Activated CD4-positive, alpha-beta T cell treated with anti-CD3 and anti-CD28 coated beads, Interleukin-2, amount 50 U/mL, for 4 hours (primary cell): ENCODE results near the gene FARS2.

Experiments
- DNase-seq, 2 experiments: peaks; one replicate each; pipeline ENCODE4 v3.0.0-alpha.2; 2020

FARS2 gene

DNA sequence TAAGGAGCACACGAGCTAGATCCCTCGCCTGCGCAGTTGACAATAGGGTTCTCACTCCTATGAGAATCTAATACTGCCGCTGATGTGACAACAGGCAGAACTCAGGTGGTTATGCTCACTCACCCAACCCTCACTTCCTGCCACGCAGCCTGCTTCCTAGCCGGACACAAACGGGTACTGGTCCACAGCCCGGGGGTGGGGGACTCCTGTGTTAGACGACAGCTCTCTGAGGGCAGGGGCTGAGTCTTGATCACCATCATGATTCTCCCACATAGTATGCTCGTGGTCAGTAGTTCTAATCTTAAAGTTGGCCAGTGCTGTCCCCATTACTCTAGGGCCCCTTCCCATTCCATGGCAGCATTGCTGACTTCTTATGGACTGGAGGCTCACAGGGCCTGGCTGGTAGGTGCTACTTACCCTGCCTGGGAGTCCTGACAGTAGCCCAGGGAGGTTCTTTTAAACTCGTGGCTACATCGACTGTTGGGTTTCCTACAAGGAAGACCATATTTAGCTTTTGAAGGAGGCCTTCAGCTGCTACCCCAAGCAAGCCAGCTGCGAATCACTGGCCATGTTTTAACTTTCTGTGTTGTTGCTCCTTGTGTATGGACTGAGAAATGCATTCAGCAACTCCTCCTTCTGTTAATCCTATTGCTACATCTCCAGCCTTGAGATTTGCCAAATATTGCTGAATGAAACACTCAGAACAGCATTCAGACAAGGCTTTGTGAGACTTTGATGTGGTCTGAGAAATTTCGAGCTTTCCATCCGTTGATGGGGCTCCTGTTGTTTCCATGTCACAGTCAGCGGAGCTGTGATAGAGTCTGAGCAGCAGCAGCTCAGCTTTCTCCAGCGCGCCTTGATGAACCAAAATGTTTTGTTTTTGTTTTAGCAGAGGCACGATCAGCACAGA, 445.1 kb downstream of the FARS2 start:
- DNase-seq: no peak

DNA sequence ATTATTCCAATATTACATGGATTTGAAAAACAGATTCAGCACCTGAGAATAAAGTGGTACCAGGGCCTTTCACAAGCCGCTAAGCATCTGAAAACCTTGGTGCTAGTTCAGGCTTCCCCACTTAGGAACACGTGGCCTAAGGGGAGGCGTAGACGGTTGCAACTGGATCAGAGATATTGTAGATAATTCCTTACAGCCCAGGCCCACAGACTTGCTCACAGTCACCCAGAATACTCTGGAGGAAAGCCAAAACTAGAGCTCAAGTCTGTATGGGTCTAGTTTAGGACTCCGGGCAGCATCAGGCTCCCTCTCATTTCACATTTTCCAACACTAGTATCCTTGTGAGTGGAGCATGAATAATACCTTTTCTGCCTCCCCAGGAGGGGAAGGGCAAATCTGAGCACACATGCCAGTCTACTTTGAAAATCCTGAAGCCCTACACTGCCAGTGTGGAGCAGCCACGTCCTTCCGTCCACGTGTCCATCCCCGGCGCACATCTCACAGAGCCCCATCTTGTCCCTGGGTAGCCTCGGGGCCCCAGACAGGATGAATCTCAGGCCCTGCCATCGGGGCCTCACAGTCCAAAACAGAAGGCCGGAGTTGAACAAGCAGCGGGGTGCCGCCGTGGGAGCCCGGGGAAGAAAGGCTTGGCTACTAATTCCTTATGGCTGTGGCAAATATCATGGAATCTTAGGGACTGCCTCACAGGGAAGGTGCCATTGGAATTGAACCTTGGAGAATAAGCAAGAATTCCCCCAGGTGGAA, 446.1 kb downstream of the FARS2 start:
- DNase-seq: no peak

DNA sequence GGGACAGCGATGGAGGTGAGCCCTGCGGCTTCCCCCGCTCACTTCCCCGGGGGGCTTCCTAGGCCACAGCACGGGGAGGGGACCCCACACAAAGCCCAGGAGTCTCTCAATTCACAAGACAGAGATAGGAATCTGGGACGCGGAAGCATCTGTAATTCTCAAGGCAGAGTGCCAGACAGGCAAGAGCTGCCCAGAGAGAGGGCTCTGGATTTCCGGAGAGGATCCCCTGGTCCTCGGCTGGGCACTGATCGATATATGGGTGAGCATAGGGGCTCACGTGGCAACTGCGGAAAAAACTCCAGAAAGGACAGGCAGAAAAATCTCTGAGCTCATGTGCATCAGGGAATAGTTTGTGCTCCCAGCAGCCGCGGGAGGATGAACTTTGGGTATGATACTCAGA, 449.2 kb downstream of the FARS2 start:
- no peak for DNase-seq

DNA sequence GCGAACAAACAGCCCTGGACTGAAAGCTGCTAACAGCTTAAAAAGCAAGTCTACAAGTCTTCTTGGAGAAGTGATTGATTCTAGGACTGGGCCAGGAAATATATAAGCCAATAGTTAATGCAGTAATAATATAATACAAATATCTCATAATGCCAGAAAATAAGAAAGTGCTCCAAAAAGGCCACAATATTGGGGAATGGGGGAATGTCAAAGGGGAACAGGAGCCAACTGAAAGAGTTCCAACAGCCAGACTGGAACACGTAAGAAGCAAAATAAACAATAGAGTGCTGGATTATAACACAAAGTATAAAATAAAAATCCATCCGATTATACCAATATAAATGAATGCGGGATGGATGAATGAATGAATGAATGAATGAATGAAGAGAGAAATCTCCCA, 449.6 kb downstream of the FARS2 start:
- DNase-seq: no peak

DNA sequence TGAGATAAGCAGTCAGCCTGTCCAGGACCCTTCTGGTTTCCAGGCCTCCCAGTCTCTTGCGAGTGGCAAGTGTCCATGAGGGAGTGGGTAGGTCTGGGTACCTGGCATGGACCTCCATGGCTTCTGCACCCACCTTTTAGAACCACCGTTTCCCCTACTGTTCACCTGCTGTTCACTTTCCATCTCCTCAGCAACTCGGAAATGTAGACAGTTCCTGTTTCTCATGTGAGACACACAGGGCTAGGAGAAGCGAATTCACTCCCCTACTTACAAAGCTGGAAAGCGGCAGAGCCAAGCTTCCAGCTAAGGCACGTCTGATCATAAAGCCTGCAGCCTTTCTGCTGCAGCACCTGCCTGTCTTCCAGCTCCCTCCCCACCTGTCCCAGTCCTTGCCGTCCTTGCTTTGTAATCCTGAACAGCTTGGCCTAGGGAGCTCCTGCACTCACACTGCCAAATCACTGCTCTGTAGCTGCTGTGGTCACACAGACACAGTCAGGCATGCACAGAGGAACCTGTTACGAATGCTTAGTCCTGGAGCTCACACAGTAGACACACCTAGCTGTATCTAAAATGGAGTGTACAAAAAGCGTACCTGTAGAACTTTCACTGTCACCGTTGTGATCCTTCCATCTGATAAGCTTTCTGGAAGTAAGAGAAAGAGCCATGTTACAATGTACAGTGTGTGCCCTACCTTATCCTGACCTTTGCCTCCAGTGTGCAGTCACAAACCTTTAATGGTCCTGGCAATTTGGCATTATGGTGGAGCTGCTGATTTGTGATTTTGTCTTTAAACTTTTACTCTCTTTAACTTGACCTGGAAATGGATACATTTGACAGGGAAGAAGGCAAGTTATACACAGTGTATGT, 451.3 kb downstream of the FARS2 start:
- no peak for DNase-seq

DNA sequence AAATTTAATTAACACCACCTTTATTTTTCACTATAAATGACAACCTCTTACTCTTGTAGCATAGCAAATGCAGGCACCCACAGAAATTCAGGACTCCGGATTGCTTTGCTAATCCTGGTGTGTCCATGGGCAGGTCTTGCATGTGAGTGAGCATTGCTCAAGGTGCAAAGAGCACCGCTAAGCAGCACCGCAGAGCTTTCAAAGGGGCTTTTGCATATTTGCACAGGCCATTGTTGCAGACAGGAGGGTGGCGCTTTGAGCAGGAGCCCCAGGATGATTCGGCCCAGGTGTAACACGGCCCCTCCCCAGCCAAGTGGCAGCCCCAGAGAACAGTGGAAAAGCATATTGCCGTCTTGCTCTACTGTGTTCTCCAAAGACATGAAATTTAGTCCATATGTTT, 452.2 kb downstream of the FARS2 start:
- no peak for DNase-seq

DNA sequence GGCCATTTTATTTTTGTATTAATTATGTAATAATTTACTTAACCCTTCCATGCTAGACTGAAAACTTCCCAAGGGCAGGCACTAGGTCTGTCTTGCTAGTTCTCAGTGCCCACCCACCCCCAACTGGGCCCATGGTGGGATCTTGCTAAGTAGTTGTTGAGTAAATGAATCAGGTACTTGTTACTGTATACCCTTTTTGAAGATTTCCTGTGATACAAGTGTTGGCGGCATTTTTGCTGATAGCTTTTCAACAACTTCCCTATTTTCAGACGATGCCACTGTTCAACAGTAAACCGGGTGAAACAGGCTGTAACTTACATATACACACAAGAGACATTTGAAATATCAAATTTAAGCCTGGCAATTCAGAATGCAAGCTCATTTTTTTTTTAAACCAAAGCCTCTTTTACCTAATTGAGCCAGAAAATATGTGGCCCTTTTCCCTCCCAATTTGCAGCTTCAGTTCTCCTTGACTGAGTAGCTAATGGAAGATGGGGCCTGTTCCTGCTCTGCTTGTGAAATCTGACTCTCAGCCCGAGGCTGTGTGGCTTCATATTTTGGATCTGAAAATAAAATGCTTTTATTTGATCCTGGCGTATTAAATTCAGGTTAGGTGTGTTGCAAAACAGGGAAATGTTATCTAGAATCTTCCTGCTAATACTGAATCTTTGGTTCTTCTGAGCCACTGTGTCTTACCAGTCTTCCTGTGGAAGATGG, 457.1 kb downstream of the FARS2 start:
- DNase-seq: no peak

DNA sequence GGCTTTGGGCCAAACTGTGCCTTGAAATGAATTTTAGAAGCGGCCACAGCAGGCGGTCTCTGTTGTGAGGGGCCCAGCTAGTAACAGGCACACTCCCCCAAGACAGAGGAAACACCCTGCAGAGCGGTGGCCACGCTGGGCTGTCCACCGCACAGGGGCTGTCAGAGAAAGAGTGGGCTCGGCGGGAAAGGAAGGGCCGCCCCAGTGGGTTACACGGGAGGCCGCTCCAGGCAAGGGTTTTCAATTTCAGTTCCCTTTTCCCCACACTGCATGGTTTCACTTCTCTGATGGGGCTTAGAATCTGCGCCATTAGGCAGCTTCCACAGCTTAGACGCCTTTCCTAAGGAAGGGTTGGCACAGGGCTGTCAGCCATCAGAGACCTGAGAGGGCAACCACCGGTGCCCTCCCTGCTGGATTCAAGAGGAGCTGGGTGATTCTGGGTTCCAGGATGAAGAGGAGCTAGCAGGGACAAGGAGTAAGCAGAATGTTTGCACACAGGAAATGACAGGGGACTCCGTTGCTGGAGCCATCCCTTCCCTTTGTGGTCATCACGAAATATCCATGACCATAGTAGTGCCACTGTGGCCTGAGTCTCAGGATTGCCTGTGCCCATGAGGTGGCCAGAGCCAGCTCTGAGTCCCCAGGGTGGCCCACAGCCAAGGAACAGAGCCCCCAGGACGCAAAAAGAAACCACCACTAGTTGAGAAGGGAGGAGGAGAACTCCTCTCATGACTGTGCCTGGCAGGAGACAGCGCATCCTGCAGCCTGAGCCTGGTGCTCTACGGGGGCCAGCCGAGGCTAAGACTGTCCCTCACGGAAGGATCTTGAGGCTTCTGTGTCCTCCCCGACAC, 462.8 kb downstream of the FARS2 start:
- no peak for DNase-seq

DNA sequence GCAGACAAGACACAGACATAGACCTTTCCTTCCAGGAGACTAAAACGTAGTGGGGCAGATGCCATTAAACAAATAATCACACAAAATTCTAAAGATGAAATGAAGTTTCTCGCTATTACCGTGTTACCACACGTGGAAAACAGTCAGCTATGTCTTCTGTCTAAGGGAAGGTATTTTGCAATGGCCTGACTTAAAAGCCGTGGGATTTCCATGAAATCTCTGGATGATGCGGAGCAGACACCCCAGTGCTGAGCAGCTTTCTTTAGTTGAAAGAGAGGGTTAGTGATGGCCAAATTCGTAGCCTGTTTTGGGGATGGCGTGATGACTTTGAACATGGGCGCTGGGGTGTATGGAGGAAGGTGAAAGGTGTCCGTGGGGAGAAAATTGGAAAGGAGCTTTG, 463.6 kb downstream of the FARS2 start:
- no peak for DNase-seq

DNA sequence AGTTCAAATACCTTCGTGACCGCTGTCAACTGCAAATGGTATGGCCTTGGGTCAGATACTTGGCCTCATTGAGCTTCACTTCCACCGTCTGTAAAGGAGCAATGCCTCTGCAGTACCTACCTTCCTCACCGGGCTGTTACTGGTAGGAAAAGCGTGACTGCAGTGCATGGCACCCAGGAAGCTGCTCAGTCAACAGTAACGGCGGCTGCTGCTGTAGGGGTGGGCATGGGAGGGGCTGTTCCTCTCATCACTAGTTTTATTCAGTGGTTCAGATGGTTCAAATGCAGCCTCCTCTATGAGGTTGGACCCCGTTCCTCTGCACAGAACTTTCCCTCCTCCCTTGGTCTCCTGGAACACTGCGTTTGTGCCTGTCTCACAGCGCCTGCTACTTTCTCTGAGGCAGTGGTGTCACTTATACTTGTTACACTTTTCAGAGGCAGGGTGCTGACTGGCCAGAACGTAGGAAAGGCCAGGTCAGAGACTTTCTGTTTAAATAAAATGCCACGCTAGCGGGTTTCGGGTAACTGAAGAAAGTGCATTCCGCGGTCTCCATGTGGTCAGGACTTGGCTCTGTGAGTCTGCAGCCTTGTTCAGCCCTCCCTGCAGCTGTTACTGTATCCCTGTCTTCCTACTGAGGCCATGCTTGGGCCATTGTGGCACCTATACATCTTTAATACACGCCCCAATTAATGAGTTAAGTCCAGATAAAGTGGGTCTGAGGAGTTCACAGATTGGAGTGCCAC, 465.8 kb downstream of the FARS2 start:
- DNase-seq: no peak

DNA sequence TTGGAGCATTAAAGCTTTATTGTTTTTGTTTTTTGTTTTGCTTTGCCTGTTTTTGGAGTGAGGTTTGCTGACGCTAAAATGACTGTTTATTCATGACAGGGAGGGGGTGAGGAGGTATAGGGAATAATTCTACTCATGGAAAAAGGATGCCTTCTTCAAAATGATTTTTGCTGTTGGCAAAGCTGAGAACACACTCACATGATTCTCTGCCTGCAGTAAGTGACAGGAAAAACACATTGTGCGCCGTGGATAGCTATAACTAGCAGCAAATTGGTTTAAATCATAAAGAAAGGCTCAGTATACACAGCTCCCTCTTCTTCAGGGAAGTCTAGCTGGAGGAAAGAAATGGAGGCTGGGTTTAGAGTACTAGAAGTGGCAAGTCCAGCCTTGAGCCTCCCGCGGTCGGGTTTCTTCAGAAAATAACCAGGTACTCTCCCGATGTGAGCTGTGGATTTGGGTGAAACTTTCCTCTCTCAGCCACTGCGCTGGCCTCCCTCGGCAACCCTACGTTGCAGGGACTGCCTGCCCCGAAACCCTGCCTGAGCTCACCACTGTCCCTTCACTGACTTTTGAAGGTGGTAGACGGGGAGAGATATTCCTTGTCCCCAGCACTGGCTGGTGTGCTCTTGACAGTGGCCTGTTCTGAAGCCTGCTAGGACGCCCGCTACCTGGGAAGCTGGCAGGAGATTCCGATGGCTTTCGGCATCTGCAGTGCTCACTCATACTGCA, 467.2 kb downstream of the FARS2 start:
- no peak for DNase-seq

DNA sequence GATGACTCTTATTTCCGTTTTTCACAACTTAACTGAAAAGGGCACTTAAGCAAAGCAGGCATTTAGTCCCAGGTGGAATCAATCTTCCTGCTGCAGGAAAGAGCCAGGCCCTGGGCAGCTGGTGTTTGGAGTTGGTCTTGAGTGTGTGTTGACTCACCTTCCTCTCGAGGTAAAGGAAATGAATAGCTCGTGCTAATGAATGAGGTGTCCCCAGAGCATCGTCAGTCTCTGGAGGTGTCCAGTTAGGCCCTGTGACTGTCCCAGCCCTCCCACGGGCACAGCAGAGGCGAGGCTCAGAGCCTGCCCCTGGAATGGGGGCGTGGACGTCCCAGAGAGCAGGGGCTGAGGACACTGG, 467.7 kb downstream of the FARS2 start:
- DNase-seq: no peak

DNA sequence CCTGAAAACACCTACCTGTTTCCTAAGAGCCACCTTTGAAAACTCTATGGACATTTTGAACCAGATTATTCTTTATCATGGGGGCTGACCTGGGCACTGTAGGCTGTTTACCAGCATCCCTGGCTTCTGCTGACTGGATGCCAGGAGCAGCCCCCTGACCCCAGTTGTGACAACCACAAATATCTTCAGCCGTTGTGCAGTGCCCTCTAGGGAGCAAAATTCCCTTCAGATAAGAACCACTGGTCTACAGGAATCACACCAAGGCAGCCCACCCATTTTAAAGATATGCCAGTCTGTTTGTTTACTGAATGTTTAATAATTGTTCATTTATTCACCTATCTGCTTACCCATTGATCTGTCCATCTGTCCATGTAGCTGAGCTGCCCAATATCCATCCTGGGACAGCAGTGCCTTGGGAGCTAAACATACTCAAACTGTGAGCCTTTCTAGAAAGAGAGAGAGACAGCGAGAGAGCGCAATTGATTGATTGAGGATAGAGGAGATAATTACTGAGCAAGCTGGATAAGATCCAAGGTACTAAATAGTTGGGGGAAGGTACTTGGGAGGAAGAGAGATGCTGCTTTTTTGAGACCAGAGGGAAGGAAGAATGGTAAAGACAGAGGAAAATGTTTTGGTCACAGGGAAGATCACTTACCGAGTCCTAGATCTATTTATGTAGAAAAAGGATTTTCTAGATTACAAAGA, 468.7 kb downstream of the FARS2 start:
- DNase-seq: no peak

DNA sequence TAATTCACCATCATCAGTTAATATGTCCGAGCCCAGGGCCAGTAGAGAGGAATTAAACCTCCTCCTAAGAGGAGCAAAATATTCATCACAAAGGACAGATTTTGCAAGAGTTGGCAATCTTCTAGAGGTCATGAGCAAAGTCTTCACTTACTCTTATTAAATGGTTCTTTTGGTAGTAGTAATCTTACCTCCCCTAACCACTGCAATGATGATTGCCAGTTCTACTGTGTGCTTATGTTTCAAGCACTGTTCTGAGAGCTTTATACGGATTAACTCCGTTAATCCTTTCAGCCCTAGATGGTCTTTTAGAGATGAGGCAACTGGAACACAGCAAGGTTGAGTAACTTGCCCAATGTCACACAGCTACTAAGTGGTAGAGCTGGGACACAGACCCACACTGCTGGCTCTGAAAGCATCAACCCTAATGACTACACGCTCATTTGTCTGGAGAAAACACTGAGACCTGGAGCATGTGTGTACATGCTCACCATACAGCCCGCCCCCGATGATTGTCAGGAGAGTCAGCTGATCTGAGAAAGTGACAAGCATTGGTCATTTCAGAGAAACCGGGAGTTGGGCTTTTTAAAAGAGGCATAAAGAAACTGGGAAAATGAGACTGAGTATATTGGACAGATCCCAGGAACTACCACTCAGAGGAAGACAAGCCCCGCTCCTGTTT, 469.4 kb downstream of the FARS2 start:
- DNase-seq: no peak

DNA sequence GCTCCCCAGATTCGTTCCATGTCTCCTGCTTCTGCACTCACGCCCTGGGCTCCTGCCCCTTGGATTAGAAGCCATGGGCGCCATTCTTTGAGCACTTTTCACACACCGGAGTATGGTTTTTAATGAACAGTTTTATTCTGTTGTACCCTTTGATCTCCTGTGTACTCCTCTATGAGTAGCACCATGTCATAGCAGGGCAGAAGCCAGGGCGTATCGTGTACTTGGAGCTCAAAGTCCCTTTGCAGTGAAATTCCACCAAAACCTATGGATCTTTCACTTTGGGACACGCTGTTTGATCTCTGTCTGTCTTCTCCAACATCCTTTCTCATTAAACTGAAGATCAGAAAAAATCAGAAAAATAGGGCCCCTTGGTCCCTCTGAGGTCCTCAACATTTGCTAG, 470.1 kb downstream of the FARS2 start:
- DNase-seq: no peak

DNA sequence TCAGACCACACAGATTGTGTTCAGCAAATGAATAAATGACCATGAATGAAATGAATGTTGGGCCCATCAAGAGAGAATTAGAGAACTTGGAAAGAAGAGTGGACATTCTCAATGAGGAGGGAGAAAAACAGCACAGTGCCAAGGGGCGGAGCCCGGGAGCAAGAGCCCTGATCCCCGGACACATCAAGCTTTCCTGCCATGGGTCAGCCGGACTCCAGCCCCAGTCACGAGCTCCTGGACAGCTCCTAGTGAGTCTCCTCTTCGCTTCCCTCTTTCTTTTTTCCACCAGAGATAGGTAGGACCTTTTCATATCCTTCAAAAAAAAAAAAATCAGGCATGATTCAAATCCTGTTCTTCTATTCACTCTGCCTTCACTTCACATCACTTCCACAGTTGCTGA, 471.2 kb downstream of the FARS2 start:
- DNase-seq: no peak

DNA sequence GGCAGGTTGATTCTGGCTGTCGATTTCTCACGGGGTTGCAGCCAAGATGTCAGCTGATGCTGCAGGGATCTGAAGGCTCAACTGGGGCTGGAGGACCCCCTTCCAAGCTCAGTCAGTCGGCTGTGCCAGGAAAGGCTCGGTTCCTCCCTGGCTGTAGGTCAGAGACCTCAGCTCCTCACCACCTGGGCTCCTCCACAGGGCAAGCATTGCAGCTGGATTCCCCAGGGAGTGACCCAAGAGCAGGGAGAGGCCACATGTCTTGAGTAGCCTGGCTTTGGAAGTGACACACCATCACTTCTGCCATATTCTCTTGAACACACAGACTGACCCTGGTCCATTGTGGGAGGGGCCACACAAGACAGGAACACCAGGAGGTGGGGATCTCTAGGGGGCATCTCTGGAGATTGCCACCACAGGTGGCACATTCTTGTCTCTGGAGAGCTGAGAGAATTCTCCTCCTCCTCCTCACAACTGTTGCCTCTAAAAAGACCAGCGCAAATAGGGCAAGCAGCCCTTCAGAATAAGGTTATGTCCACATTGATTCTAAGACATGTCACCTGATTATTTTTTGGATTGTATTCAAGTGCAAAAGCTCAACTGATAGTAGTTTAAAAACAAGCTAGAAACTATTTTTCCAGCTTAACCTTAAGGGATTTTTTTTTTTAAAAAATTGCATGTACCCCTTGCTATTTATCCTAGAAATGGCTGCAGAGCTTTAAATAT, 474.9 kb downstream of the FARS2 start:
- DNase-seq: no peak

DNA sequence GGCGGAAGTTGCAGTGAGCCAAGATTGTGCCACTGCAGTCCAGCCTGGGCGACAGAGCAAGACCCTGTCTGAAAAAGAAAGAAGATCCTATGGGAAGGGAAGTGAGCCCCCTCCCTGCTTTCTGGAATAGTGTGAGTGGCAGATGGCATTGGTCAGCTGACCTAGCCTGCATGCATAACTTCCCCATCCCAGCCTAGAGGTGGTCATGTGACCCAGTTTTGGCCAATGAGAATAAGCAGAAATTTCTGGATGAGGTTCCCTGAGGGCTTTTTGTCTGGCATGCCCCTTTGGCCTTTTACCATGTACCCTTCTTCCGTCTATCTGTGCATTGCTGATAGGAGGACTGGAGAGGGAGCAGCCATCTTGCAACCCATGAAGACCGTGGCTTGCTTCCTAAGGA, 476.1 kb downstream of the FARS2 start:
- DNase-seq: no peak
